SK-N-SH (cell line): ENCODE measurements around the gene DDC. TPM values are rescaled to one million over a fixed set of nuclear protein-coding genes. Genes with fewer than 3 reads are reported as not detected.

Source experiments
- CTCF ChIA-PET: fragments of 300-600, 350-600 bp; formaldehyde crosslinking; extraction: SDS; loops from one replicate; lab custom pipeline; 2021; lab: Yijun Ruan, JAX
- POLR2A ChIA-PET: fragments of 350-600 bp; sonication (Branson Sonifier 250); formaldehyde crosslinking; extraction: SDS; loops from one replicate; lab custom pipeline; 2020; ENCODE audit warnings: antibody characterized with exemption, inconsistent platforms; lab: Yijun Ruan, JAX
- DNase-seq: peaks from one replicate; pipeline ENCODE4 v3.0.0; 2012
- H2AFZ ChIP-seq: fragments of 200-600 bp; sonication (generic); 2 replicates; pipeline ENCODE4 v1.8.1; 2016; ENCODE audit warnings: antibody characterized with exemption, mild to moderate bottlenecking, low read depth
- H3F3A ChIP-seq: fragments of 200-600 bp; sonication (generic); replicated peaks from 2 replicates; pipeline ENCODE3; 2016; ENCODE audit warnings: antibody characterized with exemption, mild to moderate bottlenecking; ENCODE audit not compliant: insufficient read depth
- H3K27ac ChIP-seq, 2 experiments: fragments of 200-500 bp in 1 of 2; fragments of 200-600 bp in 1 of 2; sonication (Bioruptor generic) in 1 of 2; sonication (generic), shearing (Covaris generic) in 1 of 2; 2 replicates each; pipeline versions ENCODE4 v1.5.1 to v1.6.1; 2014 to 2016; ENCODE audit warnings: low read depth in 2 of 2, inconsistent platforms in 1 of 2, low read length in 1 of 2, mild to moderate bottlenecking in 1 of 2, mixed read lengths in 1 of 2
- H3K27me3 ChIP-seq: fragments of 200-600 bp; sonication (generic), shearing (Covaris generic); 2 replicates; pipeline ENCODE4 v1.6.1; 2016; ENCODE audit warnings: mixed run types; ENCODE audit not compliant: insufficient read depth
- H3K36me3 ChIP-seq, 2 experiments: fragments of 200-500 bp in 1 of 2; fragments of 200-600 bp in 1 of 2; sonication (Bioruptor generic) in 1 of 2; sonication (generic) in 1 of 2; replicated peaks in 1 of 2; 2 replicates each; pipeline versions ENCODE3 to v1.5.1; 2014 to 2016; ENCODE audit warnings: low read length in 1 of 2, mild to moderate bottlenecking in 1 of 2; ENCODE audit not compliant: insufficient read depth in 2 of 2, control insufficient read depth in 1 of 2
- H3K4me1 ChIP-seq, 2 experiments: fragments of 200-500 bp in 1 of 2; fragments of 200-600 bp in 1 of 2; sonication (Bioruptor generic) in 1 of 2; sonication (generic), shearing (Covaris generic) in 1 of 2; 2 replicates each; pipeline versions ENCODE4 v1.5.1 to v1.6.1; 2014 to 2016; ENCODE audit warnings: low read depth in 1 of 2, low read length in 1 of 2, mixed run types in 1 of 2; ENCODE audit not compliant: insufficient read depth in 2 of 2, control insufficient read depth in 1 of 2
- H3K4me2 ChIP-seq: fragments of 200-600 bp; sonication (generic), shearing (Covaris generic); 2 replicates; pipeline ENCODE4 v1.6.1; 2017; ENCODE audit warnings: mixed run types
- H3K4me3 ChIP-seq, 2 experiments: fragments of 200-500 bp in 1 of 2; fragments of 200-600 bp in 1 of 2; sonication (Bioruptor generic) in 1 of 2; sonication (generic), shearing (Covaris generic) in 1 of 2; 2 replicates each; pipeline versions ENCODE4 v1.5.1 to v1.8.1; 2014 to 2016; ENCODE audit warnings: low read depth in 2 of 2, inconsistent platforms in 1 of 2, low read length in 1 of 2, mild to moderate bottlenecking in 1 of 2, mixed read lengths in 1 of 2, moderate library complexity in 1 of 2
- H3K79me2 ChIP-seq: fragments of 200-600 bp; sonication (generic); 2 replicates; pipeline ENCODE4 v1.8.1; 2017; ENCODE audit warnings: mild to moderate bottlenecking; ENCODE audit not compliant: insufficient read depth
- H3K9ac ChIP-seq: fragments of 200-600 bp; sonication (generic); 2 replicates; pipeline ENCODE4 v1.6.1; 2017; ENCODE audit warnings: mixed run types
- H3K9me2 ChIP-seq: fragments of 200-600 bp; sonication (generic); 2 replicates; pipeline ENCODE4 v1.6.1; 2017; ENCODE audit warnings: mixed run types
- H3K9me3 ChIP-seq: fragments of 200-600 bp; sonication (generic); 2 replicates; pipeline ENCODE4 v1.6.1; 2017; ENCODE audit warnings: mixed run types, mild to moderate bottlenecking, moderate library complexity
- H4K20me1 ChIP-seq: fragments of 200-600 bp; sonication (generic); 2 replicates; pipeline ENCODE4 v1.6.1; 2017; ENCODE audit warnings: mild to moderate bottlenecking, mixed run types; ENCODE audit not compliant: insufficient read depth
- CHD2 ChIP-seq: fragments of 150-350 bp; IDR thresholded peaks from 2 replicates; pipeline ENCODE4 v1.6.1; 2018; ENCODE audit warnings: low read length; ENCODE audit not compliant: partially characterized antibody
- EP300 ChIP-seq, 2 experiments: IDR thresholded peaks; 2 replicates each; pipeline versions ENCODE4 v1.4.0 to v1.6.1; 2012; ENCODE audit warnings: borderline replicate concordance in 1 of 2, low read depth in 1 of 2, low read length in 1 of 2
- FOSL2 ChIP-seq: IDR thresholded peaks from 2 replicates; pipeline ENCODE4 v1.4.0; 2012; ENCODE audit warnings: low read depth, mild to moderate bottlenecking, moderate library complexity, borderline replicate concordance
- GABPA ChIP-seq: IDR thresholded peaks from 2 replicates; pipeline ENCODE4 v1.4.0; 2012; ENCODE audit warnings: low read depth, mild to moderate bottlenecking
- GATA2 ChIP-seq: sonication (generic); formaldehyde crosslinking; IDR thresholded peaks from 2 replicates; pipeline ENCODE4 v1.5.0; 2020; ENCODE audit warnings: mild to moderate bottlenecking, missing genetic modification reagents
- IRF3 ChIP-seq: fragments of 150-350 bp; IDR thresholded peaks from 2 replicates; pipeline ENCODE4 v1.6.1; 2016; ENCODE audit warnings: mild to moderate bottlenecking, low read depth, low read length
- MEF2A ChIP-seq: IDR thresholded peaks from 2 replicates; pipeline ENCODE4 v1.4.0; 2012; ENCODE audit warnings: low read depth, borderline replicate concordance
- MXI1 ChIP-seq: IDR thresholded peaks from 2 replicates; pipeline ENCODE4 v1.6.1; 2012; ENCODE audit warnings: mild to moderate bottlenecking, low read depth, low read length, improper control_type of control experiment
- PBX3 ChIP-seq: IDR thresholded peaks from 2 replicates; pipeline ENCODE4; 2012
- SIN3A ChIP-seq: IDR thresholded peaks from 2 replicates; pipeline ENCODE4 v1.6.1; 2012; ENCODE audit warnings: low read depth, mild to moderate bottlenecking, low read length, moderate library complexity, borderline replicate concordance
- TCF12 ChIP-seq: IDR thresholded peaks from 2 replicates; pipeline ENCODE4 v1.4.0; 2012
- YY1 ChIP-seq: IDR thresholded peaks from 2 replicates; pipeline ENCODE4 v1.4.0; 2012; ENCODE audit warnings: low read depth, mild to moderate bottlenecking
- whole genome bisulfite sequencing: methylation state at CpG from one replicate; pipeline ENCODE4 v1.1.6; 2017; ENCODE audit warnings: low lambda C conversion rate; 5-methylcytosine and 5-hydroxymethylcytosine counted together
- polyA plus RNA-seq, 3 experiments: library from polyadenylated mRNA; depleted of rRNA; stranded (reverse); fragments of >200 nt; gene quantifications; 2 replicates each; pipeline ENCODE4 v1.2.3, GENCODE V29; 2012
- TF ChIP-seq, protein P1 (sequence below): fragments of 200-600 bp; sonication (generic); IDR thresholded peaks from 2 replicates; pipeline ENCODE4 v1.6.1; 2017; ENCODE audit warnings: antibody characterized with exemption, mild to moderate bottlenecking, moderate library complexity
- TF ChIP-seq, protein P2 (sequence below): fragments of 150-350 bp; IDR thresholded peaks from 2 replicates; pipeline ENCODE4 v1.6.1; 2017; ENCODE audit warnings: antibody characterized with exemption, low read length, low read depth, borderline replicate concordance
- TF ChIP-seq, protein P3 (sequence below): IDR thresholded peaks from 2 replicates; pipeline ENCODE4 v1.4.0; 2012; ENCODE audit warnings: low read depth, borderline replicate concordance

DDC gene
- polyA plus RNA-seq, 1 of the 3 experiments (the other 2 are of a cell fraction) = 1.8 TPM

DNA sequence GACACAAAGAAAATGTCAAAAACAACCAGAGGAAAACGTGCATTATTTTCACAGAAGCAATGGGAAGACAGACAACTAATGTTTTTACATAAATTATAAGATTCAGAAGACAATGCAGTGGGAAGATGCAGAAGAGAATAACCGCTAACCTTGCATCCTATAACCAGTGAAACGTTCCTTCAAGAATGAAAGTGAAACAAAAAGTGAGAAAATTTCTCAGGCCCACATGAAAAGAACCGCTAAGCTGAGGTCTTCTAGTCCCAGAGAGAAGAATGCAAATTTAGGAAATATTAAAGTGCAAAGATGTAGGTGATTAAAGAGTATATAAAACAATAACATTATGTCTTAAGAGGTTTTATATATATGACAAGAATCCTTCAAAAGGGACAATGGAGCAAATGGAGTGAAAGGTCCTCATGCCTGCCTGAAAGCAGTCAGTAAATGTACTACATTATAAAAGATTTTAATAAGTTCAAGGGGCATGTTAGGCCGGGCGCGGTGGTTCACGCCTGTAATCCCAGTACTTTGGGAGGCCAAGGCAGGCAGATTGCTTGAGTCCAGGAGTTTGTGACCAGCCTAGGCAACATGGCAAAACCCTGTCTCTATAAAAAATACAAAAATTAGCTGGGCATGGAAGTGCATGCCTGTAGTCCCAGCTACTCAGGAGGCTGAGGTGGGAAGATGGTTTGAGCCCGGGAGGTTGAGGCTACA, 43.1 kb upstream of the DDC start:
- Histone ChIP-seq H3K4me2 (no peak overlapping the region), H3K9me3 (no peaks in the 10 kb centered on the region), H3K4me3 (no peak overlapping the region), H3F3A (peaks cover 5% of the 10 kb centered on the region), H3K27ac (no peak overlapping the region), H3K4me1 (peaks cover 4 to 13% of the 10 kb centered on the region in 2 experiments; a peak in 1 of 4 replicates), H3K27me3 (no peaks in the 10 kb centered on the region), H3K36me3 (peaks cover 19 to 44% of the 10 kb centered on the region in 2 experiments), H4K20me1 (peaks cover 11% of the 10 kb centered on the region; the same call in 1 of the 2 replicates), H3K9me2 (no peaks in the 10 kb centered on the region)
- DNase-seq = no peak
- CTCF ChIA-PET = interaction anchor here (1.0 to 5.8 kb wide), 3 partner anchors 11 to 25 kb away, joined by 3 to 46 read pairs (median 4); no protein-coding TSS in a partner anchor
- WGBS = 78% methylated on average over 9 of the region's 9 CpGs
- POLR2A ChIA-PET = interaction anchor here (1.1 kb wide), 1 partner anchor 7 kb away, joined by 3 read pairs; no protein-coding TSS in a partner anchor
- TF ChIP-seq TCF12 = no peak
- no peak for TF ChIP-seq PBX3
- TF ChIP-seq, protein P1, sequence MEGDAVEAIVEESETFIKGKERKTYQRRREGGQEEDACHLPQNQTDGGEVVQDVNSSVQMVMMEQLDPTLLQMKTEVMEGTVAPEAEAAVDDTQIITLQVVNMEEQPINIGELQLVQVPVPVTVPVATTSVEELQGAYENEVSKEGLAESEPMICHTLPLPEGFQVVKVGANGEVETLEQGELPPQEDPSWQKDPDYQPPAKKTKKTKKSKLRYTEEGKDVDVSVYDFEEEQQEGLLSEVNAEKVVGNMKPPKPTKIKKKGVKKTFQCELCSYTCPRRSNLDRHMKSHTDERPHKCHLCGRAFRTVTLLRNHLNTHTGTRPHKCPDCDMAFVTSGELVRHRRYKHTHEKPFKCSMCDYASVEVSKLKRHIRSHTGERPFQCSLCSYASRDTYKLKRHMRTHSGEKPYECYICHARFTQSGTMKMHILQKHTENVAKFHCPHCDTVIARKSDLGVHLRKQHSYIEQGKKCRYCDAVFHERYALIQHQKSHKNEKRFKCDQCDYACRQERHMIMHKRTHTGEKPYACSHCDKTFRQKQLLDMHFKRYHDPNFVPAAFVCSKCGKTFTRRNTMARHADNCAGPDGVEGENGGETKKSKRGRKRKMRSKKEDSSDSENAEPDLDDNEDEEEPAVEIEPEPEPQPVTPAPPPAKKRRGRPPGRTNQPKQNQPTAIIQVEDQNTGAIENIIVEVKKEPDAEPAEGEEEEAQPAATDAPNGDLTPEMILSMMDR = no peak
- TF ChIP-seq, protein P2, sequence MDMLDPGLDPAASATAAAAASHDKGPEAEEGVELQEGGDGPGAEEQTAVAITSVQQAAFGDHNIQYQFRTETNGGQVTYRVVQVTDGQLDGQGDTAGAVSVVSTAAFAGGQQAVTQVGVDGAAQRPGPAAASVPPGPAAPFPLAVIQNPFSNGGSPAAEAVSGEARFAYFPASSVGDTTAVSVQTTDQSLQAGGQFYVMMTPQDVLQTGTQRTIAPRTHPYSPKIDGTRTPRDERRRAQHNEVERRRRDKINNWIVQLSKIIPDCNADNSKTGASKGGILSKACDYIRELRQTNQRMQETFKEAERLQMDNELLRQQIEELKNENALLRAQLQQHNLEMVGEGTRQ = no peak
- no peak for TF ChIP-seq SIN3A
- no peak for TF ChIP-seq GATA2
- no peak for TF ChIP-seq EP300 (IDR thresholded peaks at IDR 0.05; ENCODE audit: borderline replicate concordance in 1 of 2, low read depth in 1 of 2, low read length in 1 of 2)
- TF ChIP-seq FOSL2 = no peak
- TF ChIP-seq GABPA = no peak
- no peak for TF ChIP-seq MXI1
- no peak for TF ChIP-seq CHD2
- TF ChIP-seq, protein P3, sequence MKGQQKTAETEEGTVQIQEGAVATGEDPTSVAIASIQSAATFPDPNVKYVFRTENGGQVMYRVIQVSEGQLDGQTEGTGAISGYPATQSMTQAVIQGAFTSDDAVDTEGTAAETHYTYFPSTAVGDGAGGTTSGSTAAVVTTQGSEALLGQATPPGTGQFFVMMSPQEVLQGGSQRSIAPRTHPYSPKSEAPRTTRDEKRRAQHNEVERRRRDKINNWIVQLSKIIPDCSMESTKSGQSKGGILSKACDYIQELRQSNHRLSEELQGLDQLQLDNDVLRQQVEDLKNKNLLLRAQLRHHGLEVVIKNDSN = no peak
- TF ChIP-seq YY1 = no peak
- no peak for TF ChIP-seq MEF2A
- TF ChIP-seq IRF3 = no peak
- TF ChIP-seq, all 33 proteins: peak for 0
- Histone ChIP-seq H3K9ac (no peak overlapping the region), H3K79me2 (no peaks in the 10 kb centered on the region), H2AFZ (no peak overlapping the region)
